Stimulated activated CD4-positive, alpha-beta T cell treated with anti-CD3 and anti-CD28 coated beads, Interleukin-12 subunit alpha, Interleukin-12 subunit beta, amount 100 ng/mL, for 48 hours (primary cell): ENCODE results near the gene MAPK8.

Source experiments
- DNase-seq, 3 donors: peaks; one replicate each; pipeline ENCODE4 v3.0.0-alpha.2; 2020; ENCODE audit warnings: low read depth in 2 of 3, low spot score in 1 of 3

The MAPK8 gene

GRCh38 chr10:48472501-48473069 is 166.1 kb downstream of the MAPK8 start:
- DNase-seq: no peak

- no peak for DNase-seq
Measured at GRCh38 chr10:48473704-48474103, 167.2 kb downstream of the MAPK8 start.

GRCh38 chr10:48474765-48475365 is 168.4 kb downstream of the MAPK8 start:
- DNase-seq: no peak

DNA sequence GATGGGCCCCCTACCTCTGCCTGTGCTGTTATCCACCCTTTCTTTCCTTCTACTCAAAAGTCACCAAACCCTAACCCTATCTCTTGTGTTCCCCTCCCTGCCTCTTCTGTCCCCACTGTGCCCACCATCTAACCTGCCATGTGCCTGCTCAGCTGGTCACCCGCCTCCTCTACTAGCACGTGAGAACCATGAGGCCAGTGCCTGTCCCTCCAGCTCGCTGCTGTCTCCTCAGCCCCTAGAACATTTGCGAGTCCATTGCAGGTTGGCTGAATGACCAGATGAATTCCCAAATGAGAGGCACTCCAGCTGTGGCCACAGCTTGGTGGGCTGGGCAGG is 169.4 kb downstream of the MAPK8 start:
- DNase-seq: no peak

GRCh38 chr10:48476279-48476982 is 170.0 kb downstream of the MAPK8 start:
- no peak for DNase-seq

GRCh38 chr10:48477141-48477540 is 170.7 kb downstream of the MAPK8 start:
- DNase-seq: no peak

- no peak for DNase-seq
Measured at GRCh38 chr10:48477616-48478015, 171.1 kb downstream of the MAPK8 start.

DNA sequence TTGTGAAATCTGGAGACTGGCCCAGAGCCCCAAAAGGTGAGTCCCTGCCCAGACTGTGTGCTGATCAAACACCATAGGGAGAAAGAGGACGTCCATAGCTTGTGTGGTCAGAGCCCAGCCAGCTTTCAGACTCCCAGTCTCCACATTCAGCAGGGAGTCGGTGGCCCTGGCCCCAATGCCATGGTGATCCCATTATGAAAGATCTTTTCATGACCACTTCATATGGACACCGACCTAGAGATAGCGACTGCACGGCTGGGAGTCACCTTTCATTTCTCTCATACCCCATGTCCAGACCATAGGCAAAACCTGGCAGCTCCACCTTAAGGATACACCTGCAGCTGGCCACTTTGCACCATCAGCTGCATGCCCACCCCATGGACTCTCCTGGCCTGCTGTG is 172.0 kb downstream of the MAPK8 start:
- DNase-seq: no peak

- DNase-seq: no peak
Measured at GRCh38 chr10:48478980-48479811, 172.7 kb downstream of the MAPK8 start.

GRCh38 chr10:48480397-48481374 is 174.2 kb downstream of the MAPK8 start:
- DNase-seq: no peak

DNA sequence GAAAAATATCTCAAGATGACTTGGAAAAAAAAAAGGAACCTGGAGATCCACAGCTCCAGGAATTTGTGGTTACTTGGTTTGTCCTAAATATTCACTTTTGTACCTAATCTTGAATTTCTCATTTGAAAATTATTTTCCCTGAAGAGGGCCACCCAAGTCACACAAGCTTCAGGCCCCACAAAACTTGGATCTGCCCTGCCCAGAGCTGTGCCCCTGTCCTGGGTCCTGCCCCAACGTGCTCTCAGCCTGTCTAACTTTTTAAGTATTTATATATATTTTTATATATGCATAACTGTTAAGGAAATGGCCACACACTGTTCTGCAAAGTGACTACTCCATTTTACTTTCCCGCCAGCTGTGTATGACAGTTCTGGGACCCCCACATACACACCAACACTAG is 174.9 kb downstream of the MAPK8 start:
- no peak for DNase-seq

- no peak for DNase-seq
Measured at GRCh38 chr10:48482207-48482606, 175.7 kb downstream of the MAPK8 start.

DNA sequence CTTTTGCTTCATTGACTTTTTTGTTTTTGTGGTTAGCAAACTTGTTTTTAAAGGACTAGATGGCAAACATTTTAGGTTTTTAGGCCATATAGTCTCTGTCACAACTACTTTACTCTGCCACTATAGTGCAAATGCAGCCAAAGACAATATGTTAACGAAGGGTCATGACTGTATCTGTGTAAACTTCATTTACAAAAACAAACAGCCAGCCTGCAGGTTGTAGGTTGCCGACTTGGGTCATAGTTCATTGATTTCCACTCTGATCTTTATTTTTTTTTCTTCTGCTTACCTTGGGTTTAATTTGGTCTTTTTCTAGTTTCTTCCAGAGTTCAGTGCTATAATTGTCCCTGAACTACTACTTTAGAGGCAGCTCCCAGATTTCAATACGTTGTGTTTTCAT is 178.4 kb downstream of the MAPK8 start:
- DNase-seq: no peak

- DNase-seq: no peak
Measured at GRCh38 chr10:48485711-48486110, 179.2 kb downstream of the MAPK8 start.

DNA sequence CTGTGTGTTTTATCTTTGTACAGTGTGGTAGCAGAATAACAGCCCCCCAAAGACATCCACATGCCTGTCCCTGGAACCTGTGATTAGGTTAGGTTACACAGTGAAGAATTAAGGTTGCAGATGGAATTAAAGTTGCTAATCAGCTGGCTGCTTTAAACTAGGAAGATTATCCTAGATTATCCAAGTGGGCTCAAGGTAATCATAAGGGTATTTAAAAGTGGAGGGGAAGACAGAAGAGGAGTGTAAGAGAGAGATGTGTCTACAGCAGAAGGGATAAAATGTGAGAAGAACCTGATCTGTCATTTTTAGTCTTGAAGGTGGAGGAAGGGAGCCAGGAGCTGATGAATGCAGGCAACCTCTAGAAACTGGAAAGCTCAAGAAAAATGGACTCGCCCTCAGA is 180.8 kb downstream of the MAPK8 start:
- DNase-seq: no peak
